Measurements from ENCODE around the gene PLB1.

Gene PLB1

DNA sequence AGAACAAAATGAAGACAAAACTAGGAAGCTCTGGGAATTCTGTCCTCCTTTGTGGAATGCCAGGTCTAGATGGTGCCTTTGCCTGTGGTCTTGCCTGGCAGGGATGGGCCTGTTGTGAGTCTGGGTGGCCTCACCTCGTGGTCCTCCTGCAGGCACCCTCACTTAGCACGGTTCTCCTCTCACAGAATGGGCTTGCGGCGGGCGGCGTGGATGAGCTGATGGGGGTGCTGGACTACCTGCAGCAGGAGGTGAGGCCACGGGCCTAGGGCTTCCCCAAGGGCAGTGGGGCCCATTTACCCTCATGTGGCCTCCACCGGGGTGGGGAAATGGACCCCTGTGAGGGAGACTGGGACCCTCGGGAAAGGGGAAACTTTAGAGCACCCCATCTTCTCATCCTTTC lies 42.3 kb downstream of the PLB1 start:
- H3K27me3 ChIP-seq (ENCODE audit: insufficient read depth, low read length, poor library complexity, severe bottlenecking) = peaks cover 1% of the 10 kb centered on the region
- no peak overlapping the region for H3K4me2 ChIP-seq (ENCODE audit: low read depth, low read length, poor library complexity, severe bottlenecking)
- no peaks in the 10 kb centered on the region for H3K9me3 ChIP-seq (ENCODE audit: insufficient read depth, low read depth, low read length)
- H3K4me1 ChIP-seq (ENCODE audit: insufficient read depth, low read length, poor library complexity, severe bottlenecking) = no peaks in the 10 kb centered on the region
- H3K9me2 ChIP-seq (replicated peaks; ENCODE audit: low read depth, low read length) = no peaks in the 10 kb centered on the region
- H4K20me1 ChIP-seq (ENCODE audit: insufficient read depth, low read length, poor library complexity, severe bottlenecking) = no peaks in the 10 kb centered on the region
- no peaks in the 10 kb centered on the region for H3F3A ChIP-seq (ENCODE audit: low read depth)
- H3K36me3 ChIP-seq (ENCODE audit: insufficient read depth, low read length) = no peaks in the 10 kb centered on the region
- H3K79me2 ChIP-seq (ENCODE audit: insufficient read depth, low read length) = no peaks in the 10 kb centered on the region
- H2AFZ ChIP-seq (ENCODE audit: low read length) = no peak overlapping the region
- H3K4me3 ChIP-seq (ENCODE audit: low read length, poor library complexity, severe bottlenecking) = no peak overlapping the region
- TF ChIP-seq EZH2phosphoT487 (IDR thresholded peaks at IDR 0.05; ENCODE audit: borderline replicate concordance) = no peak
- TF ChIP-seq, protein P1, sequence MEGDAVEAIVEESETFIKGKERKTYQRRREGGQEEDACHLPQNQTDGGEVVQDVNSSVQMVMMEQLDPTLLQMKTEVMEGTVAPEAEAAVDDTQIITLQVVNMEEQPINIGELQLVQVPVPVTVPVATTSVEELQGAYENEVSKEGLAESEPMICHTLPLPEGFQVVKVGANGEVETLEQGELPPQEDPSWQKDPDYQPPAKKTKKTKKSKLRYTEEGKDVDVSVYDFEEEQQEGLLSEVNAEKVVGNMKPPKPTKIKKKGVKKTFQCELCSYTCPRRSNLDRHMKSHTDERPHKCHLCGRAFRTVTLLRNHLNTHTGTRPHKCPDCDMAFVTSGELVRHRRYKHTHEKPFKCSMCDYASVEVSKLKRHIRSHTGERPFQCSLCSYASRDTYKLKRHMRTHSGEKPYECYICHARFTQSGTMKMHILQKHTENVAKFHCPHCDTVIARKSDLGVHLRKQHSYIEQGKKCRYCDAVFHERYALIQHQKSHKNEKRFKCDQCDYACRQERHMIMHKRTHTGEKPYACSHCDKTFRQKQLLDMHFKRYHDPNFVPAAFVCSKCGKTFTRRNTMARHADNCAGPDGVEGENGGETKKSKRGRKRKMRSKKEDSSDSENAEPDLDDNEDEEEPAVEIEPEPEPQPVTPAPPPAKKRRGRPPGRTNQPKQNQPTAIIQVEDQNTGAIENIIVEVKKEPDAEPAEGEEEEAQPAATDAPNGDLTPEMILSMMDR (conservative IDR thresholded peaks at IDR 0.05; ENCODE audit: low read length) = no peak
- no peak overlapping the region for H3K9ac ChIP-seq (ENCODE audit: low read depth, low read length, poor library complexity, severe bottlenecking)

DNA sequence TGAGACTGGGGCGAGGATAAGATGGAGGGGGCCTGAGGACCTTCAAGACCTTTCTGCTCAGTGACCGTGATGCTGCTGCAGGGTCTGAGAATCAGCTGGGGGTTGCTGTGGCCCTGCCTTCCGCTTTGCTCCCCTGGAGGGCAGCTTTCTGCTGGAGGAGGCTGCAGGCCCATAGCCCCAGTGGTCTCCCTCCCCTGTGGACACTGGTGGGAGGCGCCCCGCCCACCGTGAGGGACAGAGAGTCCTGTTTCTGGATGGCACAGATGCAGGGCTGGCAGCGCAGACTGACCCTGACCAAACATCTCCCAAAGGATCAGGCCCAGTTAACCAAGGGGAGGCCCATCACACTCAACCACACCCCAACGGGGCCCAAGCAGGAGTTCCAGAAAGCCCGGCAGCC lies 42.8 kb downstream of the PLB1 start:
- TF ChIP-seq, protein P1 (conservative IDR thresholded peaks at IDR 0.05; ENCODE audit: low read length) = no peak
- TF ChIP-seq EZH2phosphoT487 (IDR thresholded peaks at IDR 0.05; ENCODE audit: borderline replicate concordance) = no peak
- no peaks in the 10 kb centered on the region for H3K9me3 ChIP-seq (ENCODE audit: insufficient read depth, low read depth, low read length)
- no peaks in the 10 kb centered on the region for H4K20me1 ChIP-seq (ENCODE audit: insufficient read depth, low read length, poor library complexity, severe bottlenecking)
- no peak overlapping the region for H3K4me2 ChIP-seq (ENCODE audit: low read depth, low read length, poor library complexity, severe bottlenecking)
- no peaks in the 10 kb centered on the region for H3K36me3 ChIP-seq (ENCODE audit: insufficient read depth, low read length)
- H3K9ac ChIP-seq (ENCODE audit: low read depth, low read length, poor library complexity, severe bottlenecking) = no peak overlapping the region
- no peaks in the 10 kb centered on the region for H3K9me2 ChIP-seq (replicated peaks; ENCODE audit: low read depth, low read length)
- no peaks in the 10 kb centered on the region for H3F3A ChIP-seq (ENCODE audit: low read depth)
- H3K79me2 ChIP-seq (ENCODE audit: insufficient read depth, low read length) = no peaks in the 10 kb centered on the region
- H3K4me1 ChIP-seq (ENCODE audit: insufficient read depth, low read length, poor library complexity, severe bottlenecking) = no peaks in the 10 kb centered on the region
- H3K4me3 ChIP-seq (ENCODE audit: low read length, poor library complexity, severe bottlenecking) = no peak overlapping the region
- H2AFZ ChIP-seq (ENCODE audit: low read length) = no peak overlapping the region
- no peaks in the 10 kb centered on the region for H3K27me3 ChIP-seq (ENCODE audit: insufficient read depth, low read length, poor library complexity, severe bottlenecking)

DNA sequence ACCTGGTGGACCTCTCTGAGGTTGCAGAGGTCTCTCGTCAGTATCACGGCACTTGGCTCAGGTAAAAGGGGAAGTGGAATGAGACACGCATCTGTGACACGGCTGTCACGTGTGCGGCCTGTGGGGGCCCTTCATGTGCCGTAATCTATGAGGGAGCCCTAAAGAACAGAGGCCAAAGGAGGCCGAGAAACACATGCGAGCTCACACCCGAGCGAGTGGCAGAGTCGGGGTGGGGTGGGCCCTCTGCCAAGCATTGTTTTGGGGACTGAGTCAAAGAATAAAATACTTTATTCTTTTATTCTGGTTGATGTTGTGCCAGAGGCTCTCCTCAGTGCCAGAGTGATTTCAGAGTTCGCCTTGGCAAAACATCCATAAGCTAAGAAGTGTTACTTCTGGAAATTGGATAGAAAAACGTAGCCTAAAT lies 43.3 kb downstream of the PLB1 start:
- Histone ChIP-seq H4K20me1 (ENCODE audit: insufficient read depth, low read length, poor library complexity, severe bottlenecking) (no peaks in the 10 kb centered on the region), H3K9me3 (ENCODE audit: insufficient read depth, low read depth, low read length) (no peaks in the 10 kb centered on the region), H3K4me1 (ENCODE audit: insufficient read depth, low read length, poor library complexity, severe bottlenecking) (no peaks in the 10 kb centered on the region), H3K9ac (ENCODE audit: low read depth, low read length, poor library complexity, severe bottlenecking) (no peak overlapping the region), H3F3A (ENCODE audit: low read depth) (no peaks in the 10 kb centered on the region), H3K4me3 (ENCODE audit: low read length, poor library complexity, severe bottlenecking) (no peak overlapping the region), H3K9me2 (replicated peaks; ENCODE audit: low read depth, low read length) (no peaks in the 10 kb centered on the region), H3K36me3 (ENCODE audit: insufficient read depth, low read length) (no peaks in the 10 kb centered on the region), H3K79me2 (ENCODE audit: insufficient read depth, low read length) (no peaks in the 10 kb centered on the region), H3K4me2 (ENCODE audit: low read depth, low read length, poor library complexity, severe bottlenecking) (no peak overlapping the region), H3K27me3 (ENCODE audit: insufficient read depth, low read length, poor library complexity, severe bottlenecking) (no peaks in the 10 kb centered on the region), H2AFZ (ENCODE audit: low read length) (no peak overlapping the region)
- no peak for TF ChIP-seq EZH2phosphoT487 (IDR thresholded peaks at IDR 0.05; ENCODE audit: borderline replicate concordance)
- TF ChIP-seq, protein P1 (conservative IDR thresholded peaks at IDR 0.05; ENCODE audit: low read length) = no peak
